Activated CD8-positive, alpha-beta T cell treated with anti-CD3 and anti-CD28 coated beads, Interleukin-2, amount 10 ng/mL, durations not matched to agents 7 days and 5 days (primary cell): Measurements from ENCODE around the gene C16orf78. TPM values are rescaled to one million over a fixed set of nuclear protein-coding genes. Genes with fewer than 3 reads are reported as not detected.

ENCODE experiments used
- ATAC-seq: fragments of 150-1000 bp; cut with Tn5 transposase; one replicate; pipeline ENCODE4 v1.10.0; 2021; ENCODE audit warnings: moderate library complexity
- CTCF ChIA-PET: fragments of 350-600 bp; sonication (Branson Sonifier 250); formaldehyde crosslinking; loops from one replicate; lab custom pipeline; 2021; ENCODE audit warnings: antibody characterized with exemption; lab: Charles Lee
- POLR2A ChIA-PET: fragments of 350-600 bp; sonication (Branson Sonifier 250); formaldehyde crosslinking; loops from one replicate; lab custom pipeline; 2021; ENCODE audit warnings: antibody characterized with exemption; lab: Charles Lee
- DNase-seq: peaks from one replicate; pipeline ENCODE4 v3.0.0-alpha.2; 2020
- H3K27ac Mint-ChIP-seq: one replicate; pipeline ENCODE4 v1.8.0; 2021; ENCODE audit warnings: mild to moderate bottlenecking, mixed read lengths
- H3K27me3 Mint-ChIP-seq: one replicate; pipeline ENCODE4 v1.8.0; 2021; ENCODE audit warnings: low read depth, mixed read lengths
- H3K36me3 Mint-ChIP-seq: one replicate; pipeline ENCODE4 v1.8.0; 2021; ENCODE audit warnings: low read depth, mixed read lengths
- H3K4me1 Mint-ChIP-seq: one replicate; pipeline ENCODE4 v1.8.0; 2021; ENCODE audit warnings: low read depth, mixed read lengths
- H3K4me3 Mint-ChIP-seq: one replicate; pipeline ENCODE4 v1.8.0; 2021; ENCODE audit warnings: mild to moderate bottlenecking, mixed read lengths
- H3K9me3 Mint-ChIP-seq: one replicate; pipeline ENCODE4 v1.8.0; 2022; ENCODE audit warnings: mixed read lengths; ENCODE audit not compliant: insufficient read depth
- total RNA-seq, 2 experiments: library from RNA; stranded (reverse); gene quantifications; one replicate each; pipeline ENCODE4 v1.2.3, GENCODE V29; 2021

C16orf78 gene
- total RNA-seq, 2 experiments from 2014 or later = not detected

DNA sequence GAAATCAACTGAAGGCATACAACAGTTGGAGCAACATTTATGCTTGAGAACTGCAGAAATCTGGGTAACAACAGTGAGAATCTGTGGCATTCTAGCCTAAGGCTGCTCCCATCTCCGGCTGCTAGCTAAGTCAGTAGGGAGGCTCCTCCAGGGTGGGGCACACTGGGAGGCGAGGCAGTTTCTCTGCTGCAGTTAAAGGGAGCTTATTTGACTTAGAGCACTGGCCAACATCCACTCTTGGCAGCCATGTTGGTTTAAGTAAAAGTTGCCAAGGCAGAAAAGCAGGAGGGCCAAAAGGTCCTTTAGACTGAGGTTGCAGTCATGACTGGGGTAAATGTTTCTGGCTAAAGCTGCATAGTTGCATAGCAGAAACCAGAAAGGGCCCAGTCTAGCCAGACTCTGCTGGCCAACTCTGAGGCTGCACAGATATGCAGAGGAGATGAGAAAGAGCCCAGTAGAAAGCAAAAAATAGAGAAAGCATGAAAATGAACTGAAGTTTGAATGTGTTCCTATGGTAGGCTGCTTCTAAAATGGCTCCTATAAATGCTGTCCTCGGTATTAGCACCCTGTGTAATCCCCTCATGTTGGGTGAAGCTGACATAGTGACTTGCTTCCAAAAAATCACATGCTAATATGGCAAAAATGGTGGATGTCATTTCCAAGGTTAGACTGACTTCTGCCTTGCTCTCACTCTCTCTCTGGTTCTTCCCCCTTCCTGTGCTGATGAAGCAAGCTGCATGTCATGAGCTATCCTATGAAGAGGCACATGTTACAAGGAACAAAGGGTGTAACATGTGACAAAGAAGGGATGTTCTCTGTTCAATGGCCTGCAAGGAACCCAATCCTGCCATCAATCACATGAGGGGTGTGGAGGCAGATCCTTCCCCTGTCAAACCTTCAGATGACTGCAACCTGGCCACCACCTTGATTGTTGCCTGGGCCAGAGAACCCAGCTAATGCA is 3.7 kb upstream of the C16orf78 start:
- H3K4me3 Mint-ChIP-seq = no peak overlapping the region
- CTCF ChIA-PET = no interaction called here

DNA sequence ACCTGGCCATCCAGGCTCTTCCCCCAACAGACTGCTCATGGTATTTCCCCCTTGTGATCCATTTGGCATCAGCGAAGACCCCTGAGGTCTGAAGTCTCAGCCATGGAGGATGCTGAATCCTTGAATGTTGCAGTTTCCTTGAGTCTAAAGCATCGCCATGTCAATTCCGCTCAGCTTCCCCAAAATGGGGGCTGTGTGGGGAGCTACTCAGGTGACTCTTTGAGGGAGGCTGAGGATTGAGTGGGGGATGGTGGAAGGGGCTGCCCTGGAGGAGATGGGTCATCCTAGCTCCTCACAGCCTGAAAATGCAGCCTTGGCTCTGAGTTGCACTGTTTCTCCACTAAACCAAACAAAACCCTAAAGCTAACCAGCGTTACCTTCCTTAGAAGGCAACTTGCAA is 2.6 kb downstream of the C16orf78 start:
- no peak overlapping the region for H3K4me3 Mint-ChIP-seq

More for the DNA sequence above, 3.7 kb upstream of the C16orf78 start:
- POLR2A ChIA-PET = no interaction called here
- Mint-ChIP-seq H3K9me3 (no peaks in the 10 kb centered on the region), H3K36me3 (no peaks in the 10 kb centered on the region), H3K27ac (no peak overlapping the region), H3K4me1 (no peaks in the 10 kb centered on the region), H3K27me3 (peaks cover 3% of the 10 kb centered on the region)
- DNase-seq = no peak
- ATAC-seq = no peak

DNA sequence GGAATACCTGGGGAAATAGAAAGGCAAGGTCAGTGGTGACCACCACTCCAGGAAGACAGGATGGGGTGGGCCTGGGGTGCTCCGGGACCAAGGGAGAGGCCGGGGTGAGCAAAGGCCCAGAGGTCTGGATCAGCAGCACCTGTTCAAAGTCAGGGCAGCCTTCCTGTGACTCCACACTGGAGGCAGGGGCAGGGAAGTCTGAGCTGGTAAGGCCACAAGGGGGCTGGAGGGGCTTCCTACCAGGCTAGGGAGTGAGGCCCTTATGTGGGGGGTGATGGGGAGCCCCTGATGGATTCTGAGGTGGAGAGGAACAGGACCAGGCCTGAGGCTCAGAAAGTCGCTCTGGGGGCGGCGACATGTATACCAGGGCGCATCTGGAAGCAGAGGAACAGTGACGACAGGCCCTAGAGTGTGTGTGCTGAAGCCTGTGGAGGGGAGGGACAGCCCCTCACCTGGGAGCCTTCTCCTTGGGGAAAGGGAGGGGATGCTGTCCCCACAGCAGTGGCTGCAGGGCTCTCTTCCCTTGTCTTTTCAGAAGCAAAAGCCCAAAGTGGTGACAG is 3.7 kb downstream of the C16orf78 start:
- no peaks in the 10 kb centered on the region for H3K36me3 Mint-ChIP-seq
- no peaks in the 10 kb centered on the region for H3K9me3 Mint-ChIP-seq
- CTCF ChIA-PET = interaction anchor here (0.6 kb wide), 1 partner anchor 1211 kb away, joined by 3 read pairs; no protein-coding TSS in a partner anchor
- no peaks in the 10 kb centered on the region for H3K4me1 Mint-ChIP-seq
- POLR2A ChIA-PET = no interaction called here
- no peak for DNase-seq
- H3K4me3 Mint-ChIP-seq = no peak overlapping the region
- no peaks in the 10 kb centered on the region for H3K27me3 Mint-ChIP-seq
- no peak overlapping the region for H3K27ac Mint-ChIP-seq
- ATAC-seq = no peak

More for the DNA sequence above, 2.6 kb downstream of the C16orf78 start:
- ChIA-PET POLR2A (interaction anchor here (0.6 kb wide), 1 partner anchor 791 kb away, joined by 5 read pairs; no protein-coding TSS in a partner anchor), CTCF (no interaction called here)
- no peaks in the 10 kb centered on the region for H3K9me3 Mint-ChIP-seq
- DNase-seq = no peak
- H3K27me3 Mint-ChIP-seq = no peaks in the 10 kb centered on the region
- H3K36me3 Mint-ChIP-seq = no peaks in the 10 kb centered on the region
- no peak overlapping the region for H3K27ac Mint-ChIP-seq
- ATAC-seq = no peak
- H3K4me1 Mint-ChIP-seq = no peaks in the 10 kb centered on the region

DNA sequence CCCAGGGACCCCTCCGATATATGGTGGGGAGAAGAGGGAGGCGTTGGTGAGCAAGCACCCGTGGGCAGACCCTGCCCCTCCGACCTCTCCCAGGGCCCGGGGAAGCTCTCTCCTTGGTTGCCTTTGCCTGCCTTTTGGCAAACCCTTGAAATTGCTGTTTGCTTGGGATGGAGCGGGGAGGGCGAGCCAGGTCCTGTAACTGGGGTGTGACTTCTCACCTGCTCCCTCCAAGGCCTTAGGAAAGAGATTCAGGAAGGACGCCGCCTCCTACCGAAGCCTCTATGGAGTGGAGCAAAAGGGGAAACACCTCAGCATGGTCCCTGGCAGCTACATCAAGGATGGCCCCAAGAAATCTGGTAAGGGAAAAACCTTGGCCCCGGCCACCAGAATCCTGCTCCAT is 4.6 kb downstream of the C16orf78 start:
- ChIA-PET CTCF (no interaction called here), POLR2A (no interaction called here)
- Mint-ChIP-seq H3K4me1 (no peaks in the 10 kb centered on the region), H3K27ac (no peak overlapping the region), H3K36me3 (no peaks in the 10 kb centered on the region), H3K4me3 (no peak overlapping the region), H3K27me3 (no peaks in the 10 kb centered on the region), H3K9me3 (no peaks in the 10 kb centered on the region)
- ATAC-seq = no peak
- DNase-seq = no peak

DNA sequence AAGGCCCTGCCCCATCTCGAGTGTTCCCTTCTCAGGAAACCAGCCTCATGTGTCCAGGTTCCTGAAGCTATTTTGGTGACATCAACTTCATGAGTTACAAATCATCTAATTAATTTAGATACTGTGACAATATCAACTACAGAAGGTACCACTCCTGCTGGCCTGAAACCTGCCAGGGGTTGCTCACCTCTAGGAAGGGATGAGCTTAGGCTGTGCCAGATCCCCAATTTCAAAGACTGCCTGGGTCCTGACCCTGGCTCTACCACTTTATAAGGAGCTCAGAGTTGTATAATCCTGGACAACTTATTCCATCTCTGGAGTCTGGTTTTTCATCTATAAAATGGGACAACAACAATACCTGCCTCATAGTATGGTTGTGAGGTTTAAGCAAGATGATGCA is 5.2 kb downstream of the C16orf78 start:
- CTCF ChIA-PET = no interaction called here
- DNase-seq = no peak
- H3K36me3 Mint-ChIP-seq = no peaks in the 10 kb centered on the region

DNA sequence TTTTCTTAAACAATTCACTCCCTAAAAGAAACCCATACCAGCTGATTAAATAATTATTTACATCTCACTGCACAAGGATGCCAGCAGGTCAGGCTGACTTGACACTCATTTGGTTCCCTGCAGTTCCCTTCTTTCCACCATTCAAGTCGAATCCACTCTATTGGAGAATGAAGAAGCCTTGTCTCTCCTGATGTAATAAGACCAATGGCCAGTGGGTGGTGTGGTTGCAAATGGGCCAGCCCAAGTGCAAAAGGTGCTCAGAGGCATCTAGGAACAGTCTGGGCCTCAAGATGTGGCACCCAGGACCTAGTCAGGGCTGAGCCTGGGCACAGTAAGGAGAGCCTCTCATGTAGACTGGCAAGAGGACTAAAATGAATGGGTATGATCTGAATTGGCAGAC is 9.3 kb downstream of the C16orf78 start:
- H3K4me1 Mint-ChIP-seq = no peaks in the 10 kb centered on the region

More for the DNA sequence above, 5.2 kb downstream of the C16orf78 start:
- no peaks in the 10 kb centered on the region for H3K9me3 Mint-ChIP-seq
- no peaks in the 10 kb centered on the region for H3K27me3 Mint-ChIP-seq
- POLR2A ChIA-PET = no interaction called here
- no peak overlapping the region for H3K27ac Mint-ChIP-seq
- H3K4me1 Mint-ChIP-seq = no peaks in the 10 kb centered on the region
- no peak for ATAC-seq
- H3K4me3 Mint-ChIP-seq = no peak overlapping the region

DNA sequence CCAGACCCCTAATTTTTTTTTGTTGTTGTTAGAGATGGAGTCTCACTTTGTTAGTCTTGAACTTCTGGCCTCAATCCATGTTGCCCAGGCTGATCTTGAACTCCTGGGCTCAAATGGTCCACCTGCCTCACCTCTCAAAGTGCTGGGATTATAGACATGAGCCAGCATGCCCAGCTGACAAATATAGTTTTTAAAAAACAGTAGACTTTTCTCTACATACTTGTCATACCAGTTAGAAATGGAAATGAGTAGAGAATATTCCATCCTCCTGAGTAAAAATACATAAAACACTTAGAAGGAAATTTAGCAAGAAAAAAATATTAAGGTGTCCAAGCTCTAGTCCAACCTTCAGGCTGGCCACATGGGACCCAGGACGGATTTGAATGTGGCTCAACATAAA is 21.4 kb downstream of the C16orf78 start:
- DNase-seq (no peak), ATAC-seq (no peak)
- Mint-ChIP-seq H3K27me3 (peaks cover 3% of the 10 kb centered on the region), H3K4me3 (no peak overlapping the region), H3K4me1 (no peaks in the 10 kb centered on the region), H3K9me3 (no peaks in the 10 kb centered on the region), H3K36me3 (no peaks in the 10 kb centered on the region), H3K27ac (no peak overlapping the region)
- CTCF ChIA-PET = no interaction called here
- POLR2A ChIA-PET = no interaction called here

More for the DNA sequence above, 9.3 kb downstream of the C16orf78 start:
- ChIA-PET CTCF (no interaction called here), POLR2A (no interaction called here)
- no peak overlapping the region for H3K27ac Mint-ChIP-seq
- H3K36me3 Mint-ChIP-seq = no peaks in the 10 kb centered on the region
- no peak for DNase-seq
- H3K27me3 Mint-ChIP-seq = peaks cover 10% of the 10 kb centered on the region
- no peaks in the 10 kb centered on the region for H3K9me3 Mint-ChIP-seq
- no peak overlapping the region for H3K4me3 Mint-ChIP-seq
- ATAC-seq = no peak

DNA sequence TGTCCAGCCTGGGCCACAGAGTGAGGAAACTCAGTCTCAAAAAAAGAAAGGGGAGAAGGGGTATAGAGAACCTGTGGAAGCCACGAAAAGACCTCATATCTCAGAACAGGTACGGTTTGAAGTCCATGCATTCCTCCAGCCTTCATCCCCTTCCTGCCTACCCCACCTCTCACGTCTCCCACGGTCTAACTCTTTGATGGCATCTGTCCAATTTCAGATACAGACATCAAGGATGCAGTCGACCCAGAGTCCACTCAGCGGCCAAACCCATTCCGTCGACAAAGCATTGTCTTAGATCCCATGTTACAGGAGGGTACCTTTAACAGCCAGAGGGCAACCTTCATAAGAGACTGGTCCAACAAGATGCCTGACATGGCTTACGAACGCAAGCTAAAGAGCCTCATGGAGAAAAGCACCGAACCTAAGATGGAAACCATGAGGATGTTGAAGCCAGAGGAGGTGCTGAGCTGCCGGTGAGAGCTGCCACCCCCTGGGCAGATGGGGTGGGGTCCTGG is 22.7 kb downstream of the C16orf78 start:
- no peak overlapping the region for H3K4me3 Mint-ChIP-seq
- DNase-seq (no peak), ATAC-seq (no peak)
- H3K4me1 Mint-ChIP-seq = no peaks in the 10 kb centered on the region
- H3K27ac Mint-ChIP-seq = no peak overlapping the region
- ChIA-PET POLR2A (no interaction called here), CTCF (no interaction called here)
- peaks cover 3% of the 10 kb centered on the region for H3K27me3 Mint-ChIP-seq
- H3K36me3 Mint-ChIP-seq = no peaks in the 10 kb centered on the region
- no peaks in the 10 kb centered on the region for H3K9me3 Mint-ChIP-seq

DNA sequence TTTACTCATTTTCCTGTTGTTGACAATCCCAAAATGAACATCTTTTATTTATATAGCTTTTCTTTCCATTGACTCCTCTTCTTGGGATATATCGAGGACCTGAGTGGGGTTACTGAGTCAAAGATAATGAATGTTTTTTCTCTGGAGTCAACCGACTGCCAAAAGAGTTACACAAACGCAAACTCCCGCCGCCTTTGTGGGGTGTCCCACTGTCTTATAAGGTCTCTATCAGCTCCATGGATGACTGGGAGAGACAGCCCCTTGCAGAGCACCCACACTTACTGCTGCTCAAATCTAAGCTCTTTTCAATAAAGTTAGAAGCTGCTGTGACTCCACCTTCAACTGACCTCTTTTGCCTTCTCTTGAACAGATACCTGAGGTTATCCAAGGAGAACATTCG is 25.2 kb downstream of the C16orf78 start:
- ATAC-seq (no peak), DNase-seq (no peak)
- H3K27ac Mint-ChIP-seq = no peak overlapping the region
- H3K4me1 Mint-ChIP-seq = no peaks in the 10 kb centered on the region
- ChIA-PET POLR2A (no interaction called here), CTCF (no interaction called here)
- no peaks in the 10 kb centered on the region for H3K9me3 Mint-ChIP-seq
- H3K27me3 Mint-ChIP-seq = peaks cover 3% of the 10 kb centered on the region
- no peaks in the 10 kb centered on the region for H3K36me3 Mint-ChIP-seq
- no peak overlapping the region for H3K4me3 Mint-ChIP-seq

DNA sequence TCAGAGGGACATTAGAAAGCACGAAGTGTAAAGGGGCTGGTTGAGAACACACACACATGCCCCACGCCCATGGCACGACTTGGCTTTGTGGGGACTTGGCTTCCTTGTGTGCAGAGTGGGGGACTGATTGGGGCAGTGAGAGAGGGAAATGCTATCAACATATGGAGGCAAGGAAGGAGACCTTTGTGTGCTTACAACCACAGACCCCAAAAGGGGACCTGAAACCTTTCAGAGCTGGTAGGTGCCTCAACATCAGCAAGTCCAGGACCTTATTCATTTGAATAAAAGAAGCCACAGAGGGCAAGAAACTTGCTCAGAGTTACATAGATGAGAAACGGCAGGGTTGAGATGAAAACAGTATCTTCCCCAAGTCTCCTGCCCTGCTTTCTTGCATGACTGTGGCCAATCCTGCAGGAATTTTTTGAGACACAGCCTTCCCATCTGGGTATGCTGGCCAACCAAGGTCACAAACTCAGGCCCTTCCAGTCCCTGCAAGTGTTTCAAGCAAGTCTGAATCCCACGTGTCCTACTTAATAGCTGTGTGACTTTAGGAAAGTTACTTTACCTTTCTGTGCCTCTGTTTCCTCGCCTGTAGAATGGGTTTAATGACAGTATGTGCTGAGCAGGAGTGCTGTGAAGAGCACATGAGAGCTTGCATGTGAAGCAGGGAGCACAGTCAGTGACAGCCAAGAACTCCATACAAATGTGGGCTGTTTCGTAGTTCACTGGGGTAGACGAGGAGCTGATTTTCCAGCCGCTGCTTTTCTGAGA is 26.2 kb downstream of the C16orf78 start:
- Mint-ChIP-seq H3K36me3 (no peaks in the 10 kb centered on the region), H3K4me1 (no peaks in the 10 kb centered on the region), H3K9me3 (no peaks in the 10 kb centered on the region), H3K4me3 (no peak overlapping the region), H3K27ac (no peak overlapping the region), H3K27me3 (peaks cover 3% of the 10 kb centered on the region)
- ATAC-seq = no peak
- CTCF ChIA-PET = no interaction called here
- POLR2A ChIA-PET = no interaction called here
- DNase-seq = no peak

DNA sequence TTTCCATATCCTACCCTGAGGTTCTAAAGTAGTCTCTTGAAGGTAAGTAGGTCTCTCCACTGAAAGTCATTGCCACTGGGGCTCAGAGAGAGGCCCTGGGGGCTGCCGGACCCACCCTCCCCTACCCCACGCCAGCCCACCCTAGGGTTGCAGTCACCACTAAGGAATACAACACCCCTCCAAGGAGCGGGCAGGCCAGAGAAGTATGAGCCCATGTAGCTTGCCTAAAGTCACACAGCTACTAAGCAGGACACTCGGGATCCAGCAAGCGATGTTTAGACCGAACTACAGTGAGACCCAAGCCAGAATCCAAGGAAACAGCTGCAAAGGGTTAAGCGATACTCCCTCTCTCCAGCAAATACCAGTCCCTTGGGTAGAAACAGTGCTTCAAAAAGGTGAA is 27.0 kb downstream of the C16orf78 start:
- Mint-ChIP-seq H3K4me3 (no peak overlapping the region), H3K27ac (no peak overlapping the region), H3K27me3 (peaks cover under 1% of the 10 kb centered on the region), H3K36me3 (no peaks in the 10 kb centered on the region), H3K9me3 (no peaks in the 10 kb centered on the region), H3K4me1 (no peaks in the 10 kb centered on the region)
- ChIA-PET CTCF (no interaction called here), POLR2A (no interaction called here)
- DNase-seq (no peak), ATAC-seq (no peak)
